Glutamatergic neuron (in vitro differentiated cells): ENCODE data around the gene MPLKIP. TPM values are rescaled to one million over a fixed set of nuclear protein-coding genes. Genes with fewer than 3 reads are reported as not detected.
"Not testable (repeated sequence)": the region's sequence is repeated elsewhere in the genome, so short reads cannot be mapped to it uniquely, and the experiment has no call there.

Experiments used
- DNase-seq: peaks from one replicate; pipeline ENCODE4 v3.0.0; 2022
- H3K27ac Mint-ChIP-seq: one replicate; pipeline ENCODE4 v1.8.0; 2020; ENCODE audit warnings: mild to moderate bottlenecking, mixed read lengths, inconsistent platforms; ENCODE audit not compliant: unreplicated experiment
- H3K27me3 Mint-ChIP-seq: one replicate; pipeline ENCODE4 v1.8.0; 2020; ENCODE audit warnings: mild to moderate bottlenecking, moderate library complexity, mixed read lengths, inconsistent platforms; ENCODE audit not compliant: unreplicated experiment
- H3K36me3 Mint-ChIP-seq: one replicate; pipeline ENCODE4 v1.8.0; 2020; ENCODE audit warnings: mild to moderate bottlenecking, mixed read lengths, inconsistent platforms; ENCODE audit not compliant: unreplicated experiment
- H3K4me1 Mint-ChIP-seq: one replicate; pipeline ENCODE4 v1.8.0; 2020; ENCODE audit warnings: mild to moderate bottlenecking, low read depth, mixed read lengths, inconsistent platforms; ENCODE audit not compliant: unreplicated experiment
- H3K4me3 Mint-ChIP-seq: one replicate; pipeline ENCODE4 v1.8.0; 2020; ENCODE audit warnings: mild to moderate bottlenecking, mixed read lengths, inconsistent platforms; ENCODE audit not compliant: unreplicated experiment
- H3K9me3 Mint-ChIP-seq: one replicate; pipeline ENCODE4 v1.8.0; 2020; ENCODE audit warnings: mild to moderate bottlenecking, moderate library complexity, mixed read lengths, inconsistent platforms; ENCODE audit not compliant: unreplicated experiment
- CTCF ChIP-seq: fragments of 200-600 bp; sonication (generic); IDR thresholded peaks from one replicate; pipeline ENCODE4 v1.5.0; 2021; ENCODE audit not compliant: partially characterized antibody, unreplicated experiment
- total RNA-seq: library from RNA; stranded (reverse); fragmentation: NEBNext Ultra II Directional; extraction: Animal tissue kit (Norgen Biotek cat#: 25700); gene quantifications from one replicate; pipeline ENCODE4 v1.2.1, GENCODE V29; 2021; ENCODE audit not compliant: unreplicated experiment

Gene MPLKIP
- total RNA-seq, 1 donor from 2014 or later: 29.9 TPM

- Mint-ChIP-seq H3K4me1 (no peaks in the 10 kb centered on the region), H3K4me3 (no peak overlapping the region), H3K9me3 (no peaks in the 10 kb centered on the region), H3K27me3 (no peaks in the 10 kb centered on the region), H3K27ac (no peak overlapping the region), H3K36me3 (no peaks in the 10 kb centered on the region)
- TF ChIP-seq CTCF: no peak
- DNase-seq: no peak
Observed at GRCh38 chr7:40120020-40120419, 14.4 kb downstream of the MPLKIP start.

- H3K27ac Mint-ChIP-seq, H3K4me3 Mint-ChIP-seq, H3K27me3 Mint-ChIP-seq, H3K9me3 Mint-ChIP-seq, H3K36me3 Mint-ChIP-seq, H3K4me1 Mint-ChIP-seq, DNase-seq: not testable (repeated sequence)
Observed at GRCh38 chr7:40118201-40118600, 16.2 kb downstream of the MPLKIP start.

DNA sequence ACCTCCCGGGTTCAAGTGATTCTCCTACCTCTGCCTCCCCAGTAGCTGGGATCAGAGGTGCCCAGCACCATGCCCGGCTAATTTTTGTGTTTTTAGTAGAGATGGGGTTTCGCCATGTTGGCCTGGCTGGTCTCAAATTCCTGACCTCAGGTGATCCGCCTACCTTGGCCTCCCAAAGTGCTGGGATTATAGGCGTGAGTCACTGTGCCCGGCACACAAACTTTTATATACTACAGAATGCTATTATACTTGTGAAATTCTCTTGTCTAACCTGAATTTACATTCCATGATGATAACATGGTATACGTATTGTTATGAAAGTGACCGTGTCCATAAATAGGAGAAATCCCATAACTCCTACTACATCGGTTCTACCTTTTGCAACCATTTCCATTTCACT lies 17.2 kb downstream of the MPLKIP start:
- H3K4me3 Mint-ChIP-seq, H3K36me3 Mint-ChIP-seq, H3K4me1 Mint-ChIP-seq, H3K27ac Mint-ChIP-seq, DNase-seq, H3K9me3 Mint-ChIP-seq, H3K27me3 Mint-ChIP-seq: not testable (repeated sequence)

GRCh38 chr7:40115936-40116335 lies 18.5 kb downstream of the MPLKIP start:
- no peak overlapping the region for H3K4me3 Mint-ChIP-seq
- no peak for DNase-seq
- no peaks in the 10 kb centered on the region for H3K36me3 Mint-ChIP-seq
- no peaks in the 10 kb centered on the region for H3K27me3 Mint-ChIP-seq
- H3K9me3 Mint-ChIP-seq: no peaks in the 10 kb centered on the region
- no peaks in the 10 kb centered on the region for H3K4me1 Mint-ChIP-seq
- H3K27ac Mint-ChIP-seq: no peak overlapping the region
- no peak for TF ChIP-seq CTCF

- Mint-ChIP-seq H3K4me3 (no peak overlapping the region), H3K36me3 (no peaks in the 10 kb centered on the region), H3K27me3 (no peaks in the 10 kb centered on the region), H3K4me1 (no peaks in the 10 kb centered on the region), H3K9me3 (no peaks in the 10 kb centered on the region), H3K27ac (no peak overlapping the region)
- TF ChIP-seq CTCF: no peak
- no peak for DNase-seq
Observed at GRCh38 chr7:40105879-40106473, 28.4 kb downstream of the MPLKIP start.

DNA sequence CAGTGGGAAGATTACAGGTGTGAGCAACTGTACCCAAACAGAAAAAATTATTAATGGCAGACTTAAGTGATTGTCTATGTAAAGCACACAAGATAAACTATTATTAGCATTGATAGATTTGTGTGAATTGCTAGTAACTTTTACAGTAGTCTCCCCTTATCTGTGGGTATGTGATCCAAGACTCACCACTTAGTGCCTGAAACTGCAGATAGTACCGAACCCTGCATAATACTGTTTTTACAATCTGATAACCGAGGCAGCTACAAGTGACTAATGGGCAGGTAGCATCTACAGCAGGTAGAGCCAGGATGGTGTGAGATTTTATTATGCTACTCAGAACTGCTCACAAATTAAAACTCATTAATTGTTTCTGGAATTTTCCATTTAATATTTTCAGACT lies 31.5 kb downstream of the MPLKIP start:
- H3K27ac Mint-ChIP-seq: no peak overlapping the region
- no peaks in the 10 kb centered on the region for H3K36me3 Mint-ChIP-seq
- TF ChIP-seq CTCF: no peak
- DNase-seq: no peak
- H3K9me3 Mint-ChIP-seq: no peaks in the 10 kb centered on the region
- no peaks in the 10 kb centered on the region for H3K4me1 Mint-ChIP-seq
- no peaks in the 10 kb centered on the region for H3K27me3 Mint-ChIP-seq
- no peak overlapping the region for H3K4me3 Mint-ChIP-seq
